Adrenal gland (tissue), 12 donors: Measurements from ENCODE around the gene ALDOA. TPM values are rescaled to one million over a fixed set of nuclear protein-coding genes. Genes with fewer than 3 reads are reported as not detected.

Experiments used
- DNase-seq, 7 donors: peaks; one replicate each; pipeline ENCODE4 v3.0.0-alpha.2; 2019 to 2020
- H3K27ac ChIP-seq, 5 donors: fragments of 200-600 bp; sonication (generic) in 4 of 5; 1 replicate in 3 of 5; 2 replicates in 2 of 5; pipeline versions ENCODE4 v1.5.1 to v1.8.0; 2016 to 2020; ENCODE audit warnings: mild to moderate bottlenecking in 1 of 5
- H3K27me3 ChIP-seq: fragments of 200-600 bp; 2 replicates; pipeline ENCODE4 v1.8.0; 2021
- H3K36me3 ChIP-seq, 2 donors: fragments of 200-600 bp; replicated peaks in 1 of 2; 1 replicate in 1 of 2; 2 replicates in 1 of 2; pipeline versions ENCODE4 v1.5.1 to v1.8.0; 2018 to 2022
- H3K4me1 ChIP-seq, 2 donors: fragments of 200-600 bp; replicated peaks in 1 of 2; 1 replicate in 1 of 2; 2 replicates in 1 of 2; pipeline versions ENCODE4 v1.5.1 to v1.8.0; 2018 to 2021
- H3K4me3 ChIP-seq, 4 donors: fragments of 200-600 bp; sonication (generic) in 3 of 4; one replicate each; pipeline ENCODE4 v1.5.1; 2016 to 2018
- H3K9me3 ChIP-seq, 3 donors: fragments of 200-600 bp; sonication (generic) in 1 of 3; replicated peaks in 1 of 3; 1 replicate in 2 of 3; 2 replicates in 1 of 3; pipeline versions ENCODE4 v1.5.1 to v1.8.0; 2016 to 2021
- POLR2A ChIP-seq, 2 donors: fragments of 450-650 bp; IDR thresholded peaks; one replicate each; pipeline ENCODE4 v1.6.1; 2017; ENCODE audit warnings: antibody characterized with exemption in 2 of 2, mild to moderate bottlenecking in 2 of 2, moderate library complexity in 1 of 2
- WGBS, 4 donors: extraction: QIAGEN DNeasy Blood & Tissue Kit in 2 of 4; methylation state at CpG; one replicate each; pipeline versions ENCODE4 v1.1.5 to v1.1.7; 2013 to 2017; 5-methylcytosine and 5-hydroxymethylcytosine counted together
- intact Hi-C, 2 donors: fragments of 100-400 bp; cut with DNase I; formaldehyde crosslinking; loops; one replicate each; pipeline versions ENCODE4 v1.14.1 to v1.15.0; 2022 to 2023
- polyA plus RNA-seq, 3 donors: library from polyadenylated mRNA; stranded (reverse); fragments of 200-250 nt in 2 of 3; fragments of 350-450 nt in 1 of 3; fragmentation: Illumina TruSeq in 1 of 3; extraction: RNeasy Lipid Tissue Mini Kit (QIAGEN cat#74804) in 1 of 3; gene quantifications; one replicate each; pipeline ENCODE4 v1.2.3, GENCODE V29; 2013 to 2014
- total RNA-seq, 9 donors: library from RNA; depleted of rRNA in 4 of 9; stranded (reverse); fragments of >200 nt in 4 of 9; fragments of 120-200 nt in 1 of 9; fragmentation: NEBNext Ultra II Directional in 1 of 9; extraction: Animal tissue kit (Norgen Biotek cat#: 25700) in 1 of 9; gene quantifications; one replicate each; pipeline versions ENCODE4 v1.1.0 to v1.2.4, GENCODE V29; 2013 to 2023
- TF ChIP-seq, protein P1 (sequence below), 6 experiments: fragments of 450-650 bp in 4 of 6; fragments of 200-600 bp in 2 of 6; sonication (generic) in 1 of 6; IDR thresholded peaks; 1 replicate in 5 of 6; 2 replicates in 1 of 6; pipeline versions ENCODE4 v1.5.1 to v1.8.0; 2016 to 2021; ENCODE audit warnings: antibody characterized with exemption in 6 of 6, mild to moderate bottlenecking in 2 of 6, moderate library complexity in 1 of 6
- donor health status: healthy with polysubstance abuse.
- donor health status: Bipolar disorder and iron deficiency.
- donor health status: DM: yes; HTN: yes; CAD: no.
- donor health status: DM: no; HTN: no; CAD: no.
- donor health status: DM: no; HTN: no; CAD: no.
- donor health status: DM: yes; HTN: yes; CAD: no.

ALDOA gene
- total and polyA plus RNA-seq, 12 donors, result 623 to 1,930 (median 1,345) TPM

DNA sequence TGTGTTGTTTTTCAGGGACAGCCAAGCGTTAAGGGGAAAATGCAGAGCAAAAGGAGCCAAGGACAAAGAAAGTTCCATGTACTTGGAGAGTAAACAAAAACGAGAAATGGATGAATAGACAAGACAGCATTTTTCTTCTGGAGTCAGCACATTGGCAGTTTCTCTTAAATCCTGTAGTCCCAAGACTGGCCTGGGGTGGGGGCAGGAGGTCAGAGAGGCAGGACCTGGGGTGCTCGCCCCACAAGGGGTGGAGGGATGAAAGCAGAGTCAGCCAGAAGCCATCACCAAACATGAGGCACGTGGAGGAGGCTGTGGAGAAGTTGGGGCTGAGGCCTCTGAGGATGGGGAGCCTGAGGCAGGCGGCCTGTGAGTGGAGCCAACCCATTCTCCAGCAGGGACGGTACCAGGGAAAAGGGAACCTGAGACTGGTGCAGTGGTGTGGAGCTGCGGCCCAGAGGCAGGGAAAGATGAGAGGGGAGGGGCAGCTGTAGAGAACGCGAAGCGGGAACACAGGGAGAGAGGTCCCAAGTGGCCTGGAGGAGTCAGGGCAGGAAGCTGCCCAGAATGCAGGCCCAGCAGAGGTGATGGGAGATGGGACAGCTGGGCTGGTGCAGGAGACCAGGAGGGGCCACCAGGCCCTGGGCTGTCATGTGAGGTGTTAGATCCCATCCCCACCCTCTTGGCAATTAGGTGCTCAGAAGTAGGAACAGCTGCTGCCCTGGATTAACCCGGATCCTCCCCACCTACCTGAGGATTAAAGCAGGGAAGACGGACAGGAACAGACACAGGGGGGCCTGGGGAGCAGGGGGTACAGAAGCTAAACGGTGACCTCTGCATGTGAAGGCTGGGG, 37.7 kb upstream of the ALDOA start:
- TF ChIP-seq, protein P1, sequence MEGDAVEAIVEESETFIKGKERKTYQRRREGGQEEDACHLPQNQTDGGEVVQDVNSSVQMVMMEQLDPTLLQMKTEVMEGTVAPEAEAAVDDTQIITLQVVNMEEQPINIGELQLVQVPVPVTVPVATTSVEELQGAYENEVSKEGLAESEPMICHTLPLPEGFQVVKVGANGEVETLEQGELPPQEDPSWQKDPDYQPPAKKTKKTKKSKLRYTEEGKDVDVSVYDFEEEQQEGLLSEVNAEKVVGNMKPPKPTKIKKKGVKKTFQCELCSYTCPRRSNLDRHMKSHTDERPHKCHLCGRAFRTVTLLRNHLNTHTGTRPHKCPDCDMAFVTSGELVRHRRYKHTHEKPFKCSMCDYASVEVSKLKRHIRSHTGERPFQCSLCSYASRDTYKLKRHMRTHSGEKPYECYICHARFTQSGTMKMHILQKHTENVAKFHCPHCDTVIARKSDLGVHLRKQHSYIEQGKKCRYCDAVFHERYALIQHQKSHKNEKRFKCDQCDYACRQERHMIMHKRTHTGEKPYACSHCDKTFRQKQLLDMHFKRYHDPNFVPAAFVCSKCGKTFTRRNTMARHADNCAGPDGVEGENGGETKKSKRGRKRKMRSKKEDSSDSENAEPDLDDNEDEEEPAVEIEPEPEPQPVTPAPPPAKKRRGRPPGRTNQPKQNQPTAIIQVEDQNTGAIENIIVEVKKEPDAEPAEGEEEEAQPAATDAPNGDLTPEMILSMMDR (IDR thresholded peaks at IDR 0.05), result no peak
- TF ChIP-seq POLR2A (IDR thresholded peaks at IDR 0.05), result no peak
- WGBS, 4 donors, result 42 to 56% (median 50%) methylated on average over 12 to 13 of the region's 13 CpGs
- intact Hi-C loops, result loop anchor here in 1 of 2 donors (10.0 kb wide), 1 partner anchor 323 kb away; no protein-coding TSS in a partner anchor

DNA sequence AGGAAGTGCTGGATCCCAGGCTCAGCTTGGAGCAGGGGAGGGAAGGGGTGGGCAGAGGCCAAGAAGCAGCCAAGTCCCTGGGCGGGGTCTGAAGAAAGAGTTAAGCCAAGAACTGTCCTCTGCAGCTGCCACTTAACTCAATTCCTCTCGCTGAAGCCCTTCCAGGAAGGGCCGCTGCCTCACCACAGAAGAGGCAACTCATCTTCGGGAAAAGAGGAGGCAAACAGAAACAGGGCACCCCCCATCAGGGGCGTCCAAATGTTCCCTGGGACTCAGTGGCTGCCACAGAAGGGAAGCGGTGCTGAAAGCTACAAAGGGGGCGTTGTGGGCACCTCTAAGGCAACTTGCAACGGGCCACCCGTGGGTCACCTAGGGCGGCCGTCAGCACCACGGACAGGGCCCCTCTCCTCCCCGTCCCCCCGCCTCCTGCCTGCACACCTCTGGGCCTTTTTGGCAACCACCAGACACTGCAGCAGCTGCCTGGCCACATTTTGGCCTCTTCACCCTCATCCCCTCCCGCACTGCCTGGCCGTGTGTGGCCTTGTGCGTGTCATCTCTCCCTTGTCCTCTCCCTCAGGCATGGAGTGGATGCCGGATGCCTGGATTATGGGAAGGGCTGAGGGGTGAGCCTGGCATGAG, 37.0 kb upstream of the ALDOA start:
- TF ChIP-seq, protein P1 (IDR thresholded peaks at IDR 0.05), result no peak
- TF ChIP-seq POLR2A (IDR thresholded peaks at IDR 0.05), result no peak
- WGBS, 4 donors, result 29 to 37% (median 34%) methylated on average over 9 to 18 of the region's 18 CpGs
- intact Hi-C loops, result loop anchor here in 1 of 2 donors (10.0 kb wide), 1 partner anchor 324 kb away; no protein-coding TSS in a partner anchor

More for the DNA sequence above, 37.7 kb upstream of the ALDOA start:
- no peak for DNase-seq
- H3K36me3 ChIP-seq, result no peaks in the 10 kb centered on the region
- peaks cover 0 to 6% of the 10 kb centered on the region in 2 donors for H3K4me1 ChIP-seq
- no peak overlapping the region for H3K4me3 ChIP-seq
- peaks cover 10% of the 10 kb centered on the region for H3K27me3 ChIP-seq
- H3K27ac ChIP-seq, result no peak overlapping the region
- H3K9me3 ChIP-seq, result no peaks in the 10 kb centered on the region

GRCh38 chr16:30030011-30030685, 35.4 kb upstream of the ALDOA start:
- Histone ChIP-seq H3K27me3 (peaks cover 19% of the 10 kb centered on the region), H3K27ac (peak overlapping the region in 1 of 5 donors; percentile 30), H3K4me3 (no peak overlapping the region), H3K9me3 (no peaks in the 10 kb centered on the region), H3K4me1 (peaks cover 0 to 6% of the 10 kb centered on the region in 2 donors), H3K36me3 (no peaks in the 10 kb centered on the region)
- WGBS, 4 donors, result 38 to 56% (median 41%) methylated on average over 20 to 23 of the region's 23 CpGs
- no peak for TF ChIP-seq POLR2A (IDR thresholded peaks at IDR 0.05)
- TF ChIP-seq, protein P1 (IDR thresholded peaks at IDR 0.05), result no peak
- DNase-seq, result no peak
- intact Hi-C loops, result no loop called here

More for the DNA sequence above, 37.0 kb upstream of the ALDOA start:
- DNase-seq, result peak in 1 of 7 donors; percentile 34
- Histone ChIP-seq H3K36me3 (no peaks in the 10 kb centered on the region), H3K4me3 (no peak overlapping the region), H3K9me3 (no peaks in the 10 kb centered on the region), H3K27me3 (peaks cover 17% of the 10 kb centered on the region), H3K4me1 (peaks cover 0 to 6% of the 10 kb centered on the region in 2 donors), H3K27ac (no peak overlapping the region)
